ENCODE results near the gene ATXN7L3.

- TF ChIP-seq, protein P1, sequence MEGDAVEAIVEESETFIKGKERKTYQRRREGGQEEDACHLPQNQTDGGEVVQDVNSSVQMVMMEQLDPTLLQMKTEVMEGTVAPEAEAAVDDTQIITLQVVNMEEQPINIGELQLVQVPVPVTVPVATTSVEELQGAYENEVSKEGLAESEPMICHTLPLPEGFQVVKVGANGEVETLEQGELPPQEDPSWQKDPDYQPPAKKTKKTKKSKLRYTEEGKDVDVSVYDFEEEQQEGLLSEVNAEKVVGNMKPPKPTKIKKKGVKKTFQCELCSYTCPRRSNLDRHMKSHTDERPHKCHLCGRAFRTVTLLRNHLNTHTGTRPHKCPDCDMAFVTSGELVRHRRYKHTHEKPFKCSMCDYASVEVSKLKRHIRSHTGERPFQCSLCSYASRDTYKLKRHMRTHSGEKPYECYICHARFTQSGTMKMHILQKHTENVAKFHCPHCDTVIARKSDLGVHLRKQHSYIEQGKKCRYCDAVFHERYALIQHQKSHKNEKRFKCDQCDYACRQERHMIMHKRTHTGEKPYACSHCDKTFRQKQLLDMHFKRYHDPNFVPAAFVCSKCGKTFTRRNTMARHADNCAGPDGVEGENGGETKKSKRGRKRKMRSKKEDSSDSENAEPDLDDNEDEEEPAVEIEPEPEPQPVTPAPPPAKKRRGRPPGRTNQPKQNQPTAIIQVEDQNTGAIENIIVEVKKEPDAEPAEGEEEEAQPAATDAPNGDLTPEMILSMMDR (IDR thresholded peaks at IDR 0.05) = no peak
- TF ChIP-seq EZH2 (IDR thresholded peaks at IDR 0.05) (no peak), EZH2phosphoT487 (IDR thresholded peaks at IDR 0.05) (no peak)
Measured at GRCh38 chr17:44184212-44184810, 15.4 kb downstream of the ATXN7L3 start.

Measured in neural progenitor cell (in vitro differentiated cells).